HG02798 (cell line): Measurements from ENCODE around the gene DHX9.

Experiments used
- ATAC-seq: cut with Tn5 transposase; IDR thresholded peaks from one replicate; pipeline ENCODE4 v1.9.1; 2021; ENCODE audit warnings: mild to moderate bottlenecking; ENCODE audit not compliant: unreplicated experiment, poor library complexity

DHX9 gene

GRCh38 chr1:182839209-182840066, at the start of gene DHX9:
DHX9 (plus strand) TSS chr1:182839347; CDS start chr1:182842567, 3,220 bp downstream.
- ATAC-seq: peak; percentile 75

- ATAC-seq: no peak
Observed at GRCh38 chr1:182791281-182792179, 47.6 kb upstream of the DHX9 start.

GRCh38 chr1:182794091-182794490, 45.1 kb upstream of the DHX9 start:
- ATAC-seq: no peak

- ATAC-seq: no peak
Observed at GRCh38 chr1:182794676-182795201, 44.4 kb upstream of the DHX9 start.

- no peak for ATAC-seq
Observed at GRCh38 chr1:182795563-182796228, 43.5 kb upstream of the DHX9 start.

GRCh38 chr1:182802006-182802803, 36.9 kb upstream of the DHX9 start:
- ATAC-seq: no peak

- no peak for ATAC-seq
Observed at GRCh38 chr1:182803846-182804245, 35.3 kb upstream of the DHX9 start.

- no peak for ATAC-seq
Observed at GRCh38 chr1:182806015-182806678, 33.0 kb upstream of the DHX9 start.

- no peak for ATAC-seq
Observed at GRCh38 chr1:182807907-182808306, 31.2 kb upstream of the DHX9 start.

GRCh38 chr1:182809414-182809957, 29.7 kb upstream of the DHX9 start:
- no peak for ATAC-seq

GRCh38 chr1:182811975-182812722, 27.0 kb upstream of the DHX9 start:
- ATAC-seq: no peak

- no peak for ATAC-seq
Observed at GRCh38 chr1:182816863-182817262, 22.3 kb upstream of the DHX9 start.

GRCh38 chr1:182817802-182818201, 21.3 kb upstream of the DHX9 start:
- ATAC-seq: no peak

GRCh38 chr1:182823220-182823619, 15.9 kb upstream of the DHX9 start:
- ATAC-seq: no peak

GRCh38 chr1:182826892-182827291, 12.3 kb upstream of the DHX9 start:
- ATAC-seq: no peak

GRCh38 chr1:182829285-182829932, 9.7 kb upstream of the DHX9 start:
- peak; percentile 62 for ATAC-seq

- ATAC-seq: no peak
Observed at GRCh38 chr1:182833271-182833670, 5.9 kb upstream of the DHX9 start.

- ATAC-seq: no peak
Observed at GRCh38 chr1:182834326-182834725, 4.8 kb upstream of the DHX9 start.
